ENCODE data around the gene POU6F2. TPM values are rescaled to one million over a fixed set of nuclear protein-coding genes. Genes with fewer than 3 reads are reported as not detected.

Gene POU6F2
- total and polyA plus RNA-seq, 9 of the 15 experiments (the other 6 are each of a cell fraction or from before 2014, with no cell fraction given) = 0.29 to 1.5 (median 0.96) TPM

- TF ChIP-seq, protein P1, sequence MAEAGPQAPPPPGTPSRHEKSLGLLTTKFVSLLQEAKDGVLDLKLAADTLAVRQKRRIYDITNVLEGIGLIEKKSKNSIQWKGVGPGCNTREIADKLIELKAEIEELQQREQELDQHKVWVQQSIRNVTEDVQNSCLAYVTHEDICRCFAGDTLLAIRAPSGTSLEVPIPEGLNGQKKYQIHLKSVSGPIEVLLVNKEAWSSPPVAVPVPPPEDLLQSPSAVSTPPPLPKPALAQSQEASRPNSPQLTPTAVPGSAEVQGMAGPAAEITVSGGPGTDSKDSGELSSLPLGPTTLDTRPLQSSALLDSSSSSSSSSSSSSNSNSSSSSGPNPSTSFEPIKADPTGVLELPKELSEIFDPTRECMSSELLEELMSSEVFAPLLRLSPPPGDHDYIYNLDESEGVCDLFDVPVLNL (CRISPR knock-in tag; IDR thresholded peaks at IDR 0.05; ENCODE audit: low read depth) = no peak
- TF ChIP-seq BDP1 (IDR thresholded peaks at IDR 0.05; ENCODE audit: insufficient read depth, insufficient read length) (no peak), ZNF57 (CRISPR knock-in tag; IDR thresholded peaks at IDR 0.05) (no peak), ARID2 (IDR thresholded peaks at IDR 0.05) (no peak), SMAD2 (IDR thresholded peaks at IDR 0.05; ENCODE audit: low read depth, low read length) (no peak), RBBP5 (IDR thresholded peaks at IDR 0.05; ENCODE audit: borderline replicate concordance, insufficient read depth, low read length, poor library complexity, severe bottlenecking) (no peak), RFX7 (CRISPR knock-in tag; IDR thresholded peaks at IDR 0.05) (no peak), ASH1L (IDR thresholded peaks at IDR 0.05; ENCODE audit: borderline replicate concordance, low read depth, partially characterized antibody) (no peak), CAMTA2 (CRISPR knock-in tag; conservative IDR thresholded peaks at IDR 0.05) (no peak), BMI1 (IDR thresholded peaks at IDR 0.05; ENCODE audit: low read length) (no peak)
- TF ChIP-seq, protein P2, sequence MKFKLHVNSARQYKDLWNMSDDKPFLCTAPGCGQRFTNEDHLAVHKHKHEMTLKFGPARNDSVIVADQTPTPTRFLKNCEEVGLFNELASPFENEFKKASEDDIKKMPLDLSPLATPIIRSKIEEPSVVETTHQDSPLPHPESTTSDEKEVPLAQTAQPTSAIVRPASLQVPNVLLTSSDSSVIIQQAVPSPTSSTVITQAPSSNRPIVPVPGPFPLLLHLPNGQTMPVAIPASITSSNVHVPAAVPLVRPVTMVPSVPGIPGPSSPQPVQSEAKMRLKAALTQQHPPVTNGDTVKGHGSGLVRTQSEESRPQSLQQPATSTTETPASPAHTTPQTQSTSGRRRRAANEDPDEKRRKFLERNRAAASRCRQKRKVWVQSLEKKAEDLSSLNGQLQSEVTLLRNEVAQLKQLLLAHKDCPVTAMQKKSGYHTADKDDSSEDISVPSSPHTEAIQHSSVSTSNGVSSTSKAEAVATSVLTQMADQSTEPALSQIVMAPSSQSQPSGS (CRISPR knock-in tag; IDR thresholded peaks at IDR 0.05) = no peak
- TF ChIP-seq, protein P3, sequence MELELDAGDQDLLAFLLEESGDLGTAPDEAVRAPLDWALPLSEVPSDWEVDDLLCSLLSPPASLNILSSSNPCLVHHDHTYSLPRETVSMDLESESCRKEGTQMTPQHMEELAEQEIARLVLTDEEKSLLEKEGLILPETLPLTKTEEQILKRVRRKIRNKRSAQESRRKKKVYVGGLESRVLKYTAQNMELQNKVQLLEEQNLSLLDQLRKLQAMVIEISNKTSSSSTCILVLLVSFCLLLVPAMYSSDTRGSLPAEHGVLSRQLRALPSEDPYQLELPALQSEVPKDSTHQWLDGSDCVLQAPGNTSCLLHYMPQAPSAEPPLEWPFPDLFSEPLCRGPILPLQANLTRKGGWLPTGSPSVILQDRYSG (tag; conservative IDR thresholded peaks at IDR 0.05; ENCODE audit: low read depth) = no peak
- DNase-seq (ENCODE audit: extremely low read depth in 1 of 4, low spot score in 3 of 4) = no peak
- no peak overlapping the region for H3K27ac ChIP-seq (ENCODE audit: extremely low read depth, low read depth, low read length)
- H3K36me3 ChIP-seq (ENCODE audit: control insufficient read depth, insufficient read depth, low read length) = no peaks in the 10 kb centered on the region
- intact Hi-C loops (cut with micrococcal nuclease) (loop anchor here (10.0 kb wide), 1 partner anchor 154 kb away; no protein-coding TSS in a partner anchor), in situ Hi-C loops (cut with MboI) (no loop called here)
- no peaks in the 10 kb centered on the region for H3K4me1 ChIP-seq (replicated peaks in 1 of 2; ENCODE audit: control insufficient read depth in 2 of 2, insufficient read depth in 2 of 2, low read length in 2 of 2)
- no peak for ATAC-seq
- H3K4me3 ChIP-seq = no peak overlapping the region
- ChIA-PET POLR2A (no interaction called here), CTCF (ENCODE audit: low intra/inter-chr PET ratio) (no interaction called here)
- no peak overlapping the region for H3K4me2 ChIP-seq (ENCODE audit: insufficient read depth, low read length)
- no peaks in the 10 kb centered on the region for H3K9me3 ChIP-seq (replicated peaks; ENCODE audit: control insufficient read depth, insufficient read depth, low read depth, low read length)
- FAIRE-seq = no peak
- H3K27me3 ChIP-seq (ENCODE audit: control insufficient read depth in 2 of 2, insufficient read depth in 2 of 2, low read length in 2 of 2) = no peaks in the 10 kb centered on the region; a peak in 3 of 5 replicates
- 2% methylated on average over 3 of the region's 3 CpGs for WGBS (ENCODE audit: insufficient coverage, low coverage, missing lambda C conversion rate)
- H2AFZ ChIP-seq (ENCODE audit: low read depth, low read length) = no peak overlapping the region
- H3K79me2 ChIP-seq (ENCODE audit: control insufficient read depth, insufficient read depth, low read length) = no peaks in the 10 kb centered on the region
- H3K9me1 ChIP-seq (ENCODE audit: control insufficient read depth, insufficient read depth, low read length) = no peaks in the 10 kb centered on the region
- no TSS peak for BruUV-seq (replicated peaks)
- H4K20me1 ChIP-seq (replicated peaks; ENCODE audit: control insufficient read depth, insufficient read depth, low read length) = no peaks in the 10 kb centered on the region
- no peak overlapping the region for H3K9ac ChIP-seq (ENCODE audit: insufficient read depth in 1 of 2, low read depth in 2 of 2, low read length in 2 of 2)
Measured at GRCh38 chr7:39088730-39089593, 111.3 kb downstream of the POU6F2 start.
